Endodermal cell (in vitro differentiated cells): ENCODE measurements around the gene BCL11A. TPM values are rescaled to one million over a fixed set of nuclear protein-coding genes. Genes with fewer than 3 reads are reported as not detected.

ENCODE experiments used
- DNase-seq: peaks from one replicate; pipeline ENCODE4 v3.0.0-alpha.2; 2017
- H3K27ac ChIP-seq: 2 replicates; pipeline ENCODE4 v1.5.1; 2013; ENCODE audit warnings: mild to moderate bottlenecking, low read depth, low read length, moderate library complexity
- H3K27me3 ChIP-seq: 2 replicates; pipeline ENCODE4 v1.6.1; 2013; ENCODE audit warnings: mild to moderate bottlenecking, low read length, moderate library complexity; ENCODE audit not compliant: insufficient read depth, control insufficient read depth, poor library complexity, severe bottlenecking
- H3K36me3 ChIP-seq: 2 replicates; pipeline ENCODE4 v1.7.0; 2013; ENCODE audit warnings: mild to moderate bottlenecking, low read length, moderate library complexity; ENCODE audit not compliant: control insufficient read depth, insufficient read depth
- H3K4me1 ChIP-seq: one replicate; pipeline ENCODE4 v1.7.0; 2013; ENCODE audit warnings: low read length; ENCODE audit not compliant: control insufficient read depth, insufficient read depth
- H3K4me3 ChIP-seq: 2 replicates; pipeline ENCODE4 v1.5.1; 2013; ENCODE audit warnings: mild to moderate bottlenecking, low read length, moderate library complexity
- H3K9ac ChIP-seq: 2 replicates; pipeline ENCODE4 v1.6.1; 2013; ENCODE audit warnings: mild to moderate bottlenecking, low read length, moderate library complexity; ENCODE audit not compliant: poor library complexity, severe bottlenecking; ENCODE audit errors: extremely low read depth
- H3K9me3 ChIP-seq: 2 replicates; pipeline ENCODE4 v1.6.1; 2013; ENCODE audit warnings: mild to moderate bottlenecking, low read length, moderate library complexity; ENCODE audit not compliant: control insufficient read depth
- H3K27ac Mint-ChIP-seq: 2 replicates; pipeline ENCODE4 v1.8.0; 2020; ENCODE audit warnings: mixed read lengths
- H3K27me3 Mint-ChIP-seq: 2 replicates; pipeline ENCODE4 v1.8.0; 2021; ENCODE audit warnings: mild to moderate bottlenecking, mixed read lengths; ENCODE audit not compliant: insufficient read depth
- H3K36me3 Mint-ChIP-seq: 2 replicates; pipeline ENCODE4 v1.8.0; 2020; ENCODE audit warnings: low read depth, mixed read lengths
- H3K4me1 Mint-ChIP-seq: 2 replicates; pipeline ENCODE4 v1.8.0; 2020; ENCODE audit warnings: mixed read lengths
- H3K4me3 Mint-ChIP-seq: 2 replicates; pipeline ENCODE4 v1.8.0; 2020; ENCODE audit warnings: mild to moderate bottlenecking, moderate library complexity, mixed read lengths
- H3K9me3 Mint-ChIP-seq: 2 replicates; pipeline ENCODE4 v1.8.0; 2020; ENCODE audit warnings: mild to moderate bottlenecking, mixed read lengths
- CTCF ChIP-seq: fragments of 200-600 bp; sonication (generic); conservative IDR thresholded peaks from 2 replicates; pipeline ENCODE4 v1.5.0; 2021; ENCODE audit warnings: antibody characterized with exemption, mild to moderate bottlenecking
- WGBS, 2 experiments: methylation state at CpG; one replicate each; pipeline versions ENCODE4 v1.1.5 to v1.1.7; 2013; ENCODE audit warnings: missing lambda C conversion rate in 2 of 2, mixed read lengths in 1 of 2; ENCODE audit not compliant: insufficient coverage in 1 of 2, insufficient read length in 1 of 2; 5-methylcytosine and 5-hydroxymethylcytosine counted together
- total RNA-seq, 2 donors: library from RNA; stranded (reverse); fragmentation: NEBNext Ultra II Directional in 1 of 2; extraction: Animal tissue kit (Norgen Biotek cat#: 25700) in 1 of 2; gene quantifications; 2 replicates in 1 of 2; 3 replicates in 1 of 2; pipeline ENCODE4 v1.2.1, GENCODE V29; 2021

BCL11A gene
- total RNA-seq, 2 donors from 2014 or later, result 14.7 to 16.3 TPM

- Mint-ChIP-seq H3K27ac (no peak overlapping the region), H3K9me3 (peaks cover 4% of the 10 kb centered on the region), H3K4me3 (no peak overlapping the region), H3K4me1 (peaks cover 16% of the 10 kb centered on the region), H3K27me3 (peaks cover 27% of the 10 kb centered on the region), H3K36me3 (peaks cover 27% of the 10 kb centered on the region)
- no peaks in the 10 kb centered on the region for H3K36me3 ChIP-seq
- TF ChIP-seq CTCF, result no peak
- WGBS, 2 experiments, result 96 to 99% methylated on average over 27 to 47 of the region's 47 CpGs
- no peak overlapping the region for H3K9ac ChIP-seq
- no peaks in the 10 kb centered on the region for H3K27me3 ChIP-seq
- H3K4me3 ChIP-seq, result no peak overlapping the region
- H3K27ac ChIP-seq, result no peak overlapping the region
- DNase-seq, result no peak
- peaks cover 11% of the 10 kb centered on the region for H3K4me1 ChIP-seq
- H3K9me3 ChIP-seq, result no peaks in the 10 kb centered on the region
Measured at GRCh38 chr2:60461421-60462108, 91.9 kb downstream of the BCL11A start.

GRCh38 chr2:60460577-60461420 is 92.7 kb downstream of the BCL11A start:
- H3K27ac ChIP-seq, result no peak overlapping the region
- Mint-ChIP-seq H3K27ac (no peak overlapping the region), H3K4me1 (peaks cover 9% of the 10 kb centered on the region), H3K27me3 (peaks cover 23% of the 10 kb centered on the region), H3K4me3 (no peak overlapping the region), H3K9me3 (peaks cover 4% of the 10 kb centered on the region), H3K36me3 (peaks cover 26% of the 10 kb centered on the region)
- peaks cover 4% of the 10 kb centered on the region for H3K4me1 ChIP-seq
- H3K36me3 ChIP-seq, result no peaks in the 10 kb centered on the region
- H3K9ac ChIP-seq, result no peak overlapping the region
- WGBS, 2 experiments, result 96 to 97% methylated on average over 53 to 76 of the region's 76 CpGs
- TF ChIP-seq CTCF, result no peak
- H3K4me3 ChIP-seq, result no peak overlapping the region
- H3K9me3 ChIP-seq, result no peaks in the 10 kb centered on the region
- DNase-seq, result no peak
- H3K27me3 ChIP-seq, result no peaks in the 10 kb centered on the region

GRCh38 chr2:60459851-60460250 is 93.6 kb downstream of the BCL11A start:
- 91 to 100% methylated on average over 2 to 5 of the region's 5 CpGs for WGBS, 2 experiments

More at GRCh38 chr2:60459851-60460250, 93.6 kb downstream of the BCL11A start:
- peaks cover 22% of the 10 kb centered on the region for H3K27me3 Mint-ChIP-seq
- Histone ChIP-seq H3K27me3 (no peaks in the 10 kb centered on the region), H3K36me3 (no peaks in the 10 kb centered on the region), H3K4me3 (no peak overlapping the region), H3K9ac (no peak overlapping the region), H3K4me1 (peaks cover 4% of the 10 kb centered on the region), H3K9me3 (no peaks in the 10 kb centered on the region), H3K27ac (no peak overlapping the region)
- peaks cover 26% of the 10 kb centered on the region for H3K36me3 Mint-ChIP-seq
- H3K4me3 Mint-ChIP-seq, result no peak overlapping the region
- no peak for DNase-seq
- H3K9me3 Mint-ChIP-seq, result peaks cover 4% of the 10 kb centered on the region
- H3K4me1 Mint-ChIP-seq, result peaks cover 7% of the 10 kb centered on the region
- TF ChIP-seq CTCF, result no peak
- no peak overlapping the region for H3K27ac Mint-ChIP-seq
